HG02642 (cell line): ENCODE measurements around the gene CREB1.
A peak's percentile ranks its signal among the peaks of the same experiment; 100 is the strongest.

Source experiments
- ATAC-seq: cut with Tn5 transposase; IDR thresholded peaks from one replicate; pipeline ENCODE4 v1.9.1; 2021; ENCODE audit warnings: mild to moderate bottlenecking; ENCODE audit not compliant: unreplicated experiment, poor library complexity

CREB1 gene

GRCh38 chr2:207502577-207503198 lies 27.1 kb upstream of the CREB1 start:
- ATAC-seq: peak; percentile 47

DNA sequence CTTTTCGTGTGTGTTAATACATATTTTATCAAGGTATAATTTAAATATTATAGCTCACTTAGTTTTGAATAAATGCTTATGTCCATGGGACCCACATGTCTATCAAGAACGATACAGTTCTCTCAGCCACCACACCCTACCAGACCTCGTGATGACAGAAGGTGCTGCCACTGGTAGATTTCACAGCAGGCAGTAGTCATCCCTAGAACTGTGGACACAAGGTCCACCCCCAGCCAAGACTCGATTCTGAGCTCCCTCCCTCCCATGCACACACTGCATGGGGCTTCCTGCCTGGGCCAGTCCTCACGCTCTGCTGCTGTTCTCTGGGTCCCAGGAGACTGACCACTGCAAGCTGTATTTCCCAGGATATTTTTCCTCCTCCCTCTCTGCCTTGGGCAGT lies 26.5 kb upstream of the CREB1 start:
- ATAC-seq: peak; percentile 65

DNA sequence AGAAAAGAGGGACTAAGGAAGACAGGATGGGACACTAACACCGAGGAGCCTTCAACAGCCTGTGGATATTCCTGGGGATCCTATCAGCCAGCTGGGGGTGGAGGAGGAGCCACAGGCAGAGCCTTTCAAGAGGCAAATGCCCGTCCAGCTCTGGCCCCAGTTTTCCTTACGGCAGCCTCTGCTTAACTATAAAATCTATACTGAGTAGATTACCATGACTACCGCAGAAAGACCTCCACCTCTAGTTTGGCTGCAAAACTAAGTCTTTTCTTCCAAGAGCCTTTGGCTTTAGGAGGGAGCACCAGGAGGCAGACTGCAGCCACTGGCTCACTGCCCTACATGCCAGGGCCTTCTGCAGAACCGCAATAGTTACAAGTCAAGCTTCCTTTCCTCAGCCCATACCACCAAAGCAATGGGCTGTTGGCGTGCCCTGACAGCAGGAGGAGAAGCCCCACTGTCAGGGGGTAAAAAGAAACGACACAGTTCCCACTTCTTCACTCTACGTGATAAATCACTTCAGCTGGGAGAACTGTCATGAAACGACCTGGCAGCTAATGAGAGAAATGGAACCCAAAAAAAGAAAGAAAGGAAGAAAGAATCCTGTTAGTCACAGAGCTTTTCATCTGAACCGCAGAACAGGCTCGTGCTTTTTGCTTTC lies 25.1 kb upstream of the CREB1 start:
- ATAC-seq: no peak

- no peak for ATAC-seq
Observed at GRCh38 chr2:207505171-207505570, 24.6 kb upstream of the CREB1 start.

- no peak for ATAC-seq
Observed at GRCh38 chr2:207505728-207506127, 24.0 kb upstream of the CREB1 start.

- ATAC-seq: no peak
Observed at GRCh38 chr2:207506426-207506825, 23.3 kb upstream of the CREB1 start.

- no peak for ATAC-seq
Observed at GRCh38 chr2:207510148-207510547, 19.6 kb upstream of the CREB1 start.

GRCh38 chr2:207511851-207512250 lies 17.9 kb upstream of the CREB1 start:
- no peak for ATAC-seq

GRCh38 chr2:207512356-207512755 lies 17.4 kb upstream of the CREB1 start:
- ATAC-seq: no peak

GRCh38 chr2:207513551-207514257 lies 16.1 kb upstream of the CREB1 start:
- no peak for ATAC-seq

GRCh38 chr2:207514451-207514850 lies 15.3 kb upstream of the CREB1 start:
- no peak for ATAC-seq

- no peak for ATAC-seq
Observed at GRCh38 chr2:207515671-207516070, 14.1 kb upstream of the CREB1 start.

- no peak for ATAC-seq
Observed at GRCh38 chr2:207516206-207516605, 13.6 kb upstream of the CREB1 start.

DNA sequence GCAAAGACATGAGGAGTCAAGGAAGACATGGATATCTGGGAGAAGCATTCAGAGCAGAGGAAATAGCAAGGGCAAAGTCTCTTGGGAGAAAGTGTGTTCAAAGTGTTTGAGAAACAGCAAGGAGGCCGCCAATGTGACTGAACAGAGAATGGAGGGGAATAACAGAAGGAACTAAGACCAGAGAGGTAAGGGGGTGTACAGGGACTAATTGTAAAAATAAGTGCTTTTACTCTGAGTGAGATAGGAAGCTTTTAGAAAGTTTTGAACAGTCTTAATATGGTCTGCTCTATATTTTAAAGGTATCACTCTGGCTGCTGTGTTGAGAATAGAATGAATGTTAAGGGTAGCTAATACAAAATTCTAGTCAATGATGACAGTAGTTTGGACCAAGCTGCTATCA lies 6.8 kb upstream of the CREB1 start:
- peak; percentile 31 for ATAC-seq

DNA sequence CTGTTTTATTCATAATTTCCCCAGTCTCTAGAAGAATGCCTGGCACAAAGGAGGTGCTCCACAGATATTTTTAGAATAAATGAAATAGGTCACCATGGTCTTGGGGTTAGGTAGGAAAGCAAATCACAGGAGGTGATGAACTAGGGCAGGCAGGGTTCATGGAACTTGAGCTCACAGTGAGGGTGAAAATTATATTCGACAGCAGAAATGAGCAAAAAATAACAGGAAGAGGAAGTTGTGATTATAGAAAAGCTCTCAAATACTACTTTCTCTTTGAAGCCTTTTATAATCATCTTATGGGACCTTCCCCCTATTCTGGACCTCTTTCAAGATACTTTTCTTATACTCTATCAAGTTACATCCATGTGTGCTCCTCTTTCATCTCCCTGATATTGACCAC lies 4.5 kb upstream of the CREB1 start:
- no peak for ATAC-seq

- peak; percentile 18 for ATAC-seq
Observed at GRCh38 chr2:207528980-207529329, 807 bp upstream of the CREB1 start.

DNA sequence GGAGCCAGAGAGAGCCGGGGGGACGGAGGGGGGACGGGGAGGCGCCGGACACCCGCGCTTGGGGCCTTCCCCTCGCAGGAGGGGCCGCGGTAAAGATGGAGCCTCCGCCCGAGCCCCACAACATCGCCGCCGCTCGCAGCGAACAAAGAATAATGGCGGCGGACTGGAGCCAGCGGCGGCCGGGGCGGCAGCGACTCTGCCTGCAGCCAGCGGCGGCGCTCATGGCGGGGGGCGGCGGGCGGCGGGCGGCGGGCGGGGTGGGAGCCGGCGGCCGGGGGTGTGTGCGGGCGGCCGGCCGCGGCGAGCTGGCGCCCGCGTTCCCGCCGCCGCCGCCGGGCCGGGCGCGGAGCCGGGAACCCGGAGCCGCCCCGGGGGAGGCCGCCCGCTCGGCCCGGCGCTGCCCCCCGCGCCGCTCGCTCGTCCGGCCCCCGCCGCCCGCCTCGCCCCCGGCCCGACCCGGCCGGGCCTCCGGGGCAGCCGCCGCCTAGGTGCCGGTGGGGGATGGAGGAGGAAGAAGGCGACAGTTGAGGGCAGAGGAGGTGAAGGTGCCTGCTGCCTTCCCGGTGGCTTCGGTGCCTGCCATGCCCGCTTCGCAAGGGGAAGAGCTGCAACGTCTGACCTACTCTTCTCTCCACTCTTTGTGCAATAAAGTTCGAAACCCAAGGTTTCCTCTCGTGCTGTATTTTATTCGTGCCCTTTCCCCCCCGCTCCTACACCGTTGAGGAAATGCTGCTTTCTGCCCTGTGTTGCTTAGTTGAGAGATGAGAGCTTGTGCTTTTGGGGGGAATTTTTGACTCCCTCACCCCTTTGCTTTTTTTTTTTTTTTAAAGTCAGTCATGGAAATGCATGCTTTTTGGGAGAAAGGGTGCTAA lies 634 bp downstream of the CREB1 start:
- ATAC-seq: peak; percentile 10

DNA sequence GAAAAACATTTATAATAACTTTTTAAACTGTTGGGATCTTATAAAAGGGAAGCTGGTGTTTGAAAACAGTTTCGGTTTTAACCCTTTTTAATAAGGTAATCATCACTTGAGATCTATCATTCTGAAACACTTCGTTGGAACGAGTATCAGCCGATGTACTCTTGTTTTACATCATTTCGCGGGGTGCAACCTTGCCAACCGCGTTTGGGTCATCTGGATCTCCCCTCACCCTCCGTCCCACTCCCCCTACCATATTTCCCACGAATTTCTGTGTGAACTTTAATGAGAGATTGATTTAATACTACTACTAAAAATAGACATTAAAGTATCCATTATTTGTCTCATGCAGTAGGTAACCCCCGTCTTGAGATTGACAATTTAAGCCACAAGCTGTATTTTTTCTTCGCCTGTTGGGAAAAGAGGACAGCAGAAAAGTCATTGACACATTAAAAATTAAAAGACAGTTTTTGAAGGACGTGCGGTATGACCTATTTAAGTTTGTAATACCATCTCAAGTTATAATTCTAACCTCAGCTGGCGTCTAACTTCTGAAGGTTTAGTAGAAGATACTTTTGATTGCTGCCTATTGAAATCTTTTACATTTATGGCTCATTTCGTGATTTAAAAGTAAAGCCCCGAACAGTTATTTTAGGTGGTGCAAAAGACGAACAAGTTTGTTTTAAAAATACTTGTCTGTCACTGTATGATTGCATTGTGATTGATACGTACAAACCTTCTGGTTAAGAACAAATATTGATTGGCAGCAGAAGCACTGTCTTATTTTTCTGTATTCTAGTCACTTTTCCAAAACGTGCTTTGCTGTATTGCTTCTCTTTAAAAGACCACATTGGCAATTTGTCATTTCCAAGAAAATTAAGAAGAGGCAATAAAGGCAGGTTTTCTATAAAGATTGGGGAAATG lies 1.5 kb downstream of the CREB1 start:
- no peak for ATAC-seq

DNA sequence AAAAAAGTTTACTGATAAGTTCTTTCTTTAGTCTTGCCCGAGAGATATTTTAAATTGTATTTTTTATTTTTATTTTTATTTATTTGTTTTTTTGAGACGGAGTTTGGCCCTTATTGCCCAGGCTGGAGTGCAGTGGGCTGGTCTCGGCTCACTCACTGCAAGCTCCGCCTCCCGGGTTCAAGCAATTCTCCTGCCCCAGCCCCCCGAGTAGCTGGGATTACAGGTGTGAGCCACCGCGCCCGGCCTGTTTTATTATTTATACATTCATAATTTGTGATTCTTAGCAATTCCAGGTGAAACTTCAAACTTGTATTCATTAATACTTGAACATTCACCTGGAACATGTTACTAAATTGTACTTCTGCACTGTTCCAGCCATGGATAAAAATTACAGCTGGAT lies 2.9 kb downstream of the CREB1 start:
- no peak for ATAC-seq
